A673 (cell line): ENCODE data around the gene BIRC6. TPM values are rescaled to one million over a fixed set of nuclear protein-coding genes. Genes with fewer than 3 reads are reported as not detected.
"Not testable (repeated sequence)": the region's sequence is repeated elsewhere in the genome, so short reads cannot be mapped to it uniquely, and the experiment has no call there.

Source experiments
- BruUV-seq: library from RNA; stranded (reverse); fragments of 400-500 nt; replicated peaks from 2 replicates; lab custom pipeline; 2021; lab: Mats Ljungman, UMichigan
- CTCF ChIA-PET: fragments of 300-600 bp; sonication (Branson Sonifier 250); formaldehyde crosslinking; loops from one replicate; lab custom pipeline; 2022; ENCODE audit warnings: antibody characterized with exemption; lab: Charles Lee
- POLR2A ChIA-PET: fragments of 300-600 bp; sonication (Branson Sonifier 250); formaldehyde crosslinking; loops from one replicate; lab custom pipeline; 2022; ENCODE audit warnings: antibody characterized with exemption; ENCODE audit not compliant: low non-redundant PET; lab: Charles Lee
- DNase-seq: peaks from one replicate; pipeline ENCODE4 v3.0.0-alpha.2; 2015; ENCODE audit warnings: low spot score
- H3K27ac ChIP-seq: fragments of 200-600 bp; sonication (generic); 2 replicates; pipeline ENCODE4 v1.5.1; 2016; ENCODE audit warnings: mixed run types, low read depth, mild to moderate bottlenecking, mixed read lengths, antibody characterized with exemption, low read length; ENCODE audit not compliant: poor library complexity, severe bottlenecking
- H3K27me3 ChIP-seq: fragments of 200-600 bp; sonication (generic); replicated peaks from 2 replicates; pipeline ENCODE4 v1.6.1; 2017; ENCODE audit warnings: mixed run types, low read depth, mild to moderate bottlenecking, mixed read lengths, antibody characterized with exemption, low read length; ENCODE audit not compliant: insufficient read depth, poor library complexity
- H3K36me3 ChIP-seq: fragments of 200-600 bp; sonication (generic); 2 replicates; pipeline ENCODE4 v1.6.1; 2016; ENCODE audit warnings: mixed run types, mild to moderate bottlenecking, mixed read lengths, antibody characterized with exemption, low read length; ENCODE audit not compliant: insufficient read depth, poor library complexity, severe bottlenecking
- H3K4me1 ChIP-seq: fragments of 200-600 bp; sonication (generic); 2 replicates; pipeline ENCODE4 v1.6.1; 2017; ENCODE audit warnings: mixed run types, mild to moderate bottlenecking, mixed read lengths, antibody characterized with exemption, low read length; ENCODE audit not compliant: insufficient read depth, poor library complexity, severe bottlenecking
- H3K4me3 ChIP-seq: fragments of 200-600 bp; sonication (generic); 2 replicates; pipeline ENCODE4 v1.5.1; 2016; ENCODE audit warnings: low read depth, mixed run types, mild to moderate bottlenecking, mixed read lengths, low read length; ENCODE audit not compliant: poor library complexity, severe bottlenecking
- H3K9me3 ChIP-seq: fragments of 200-600 bp; sonication (generic); 2 replicates; pipeline ENCODE4 v1.6.1; 2016; ENCODE audit warnings: mixed run types, low read depth, mild to moderate bottlenecking, mixed read lengths, antibody characterized with exemption, low read length; ENCODE audit not compliant: poor library complexity, severe bottlenecking
- CTCF ChIP-seq: fragments of 300-800, 200-600 bp; sonication (generic); conservative IDR thresholded peaks from 2 replicates; pipeline ENCODE4 v1.5.1; 2017; ENCODE audit warnings: low read depth, mild to moderate bottlenecking, antibody characterized with exemption, low read length, moderate library complexity, mixed read lengths
- EZH2 ChIP-seq: fragments of 200-600 bp; sonication (generic); IDR thresholded peaks from 2 replicates; pipeline ENCODE4 v1.6.1; 2017; ENCODE audit warnings: borderline replicate concordance, low read depth, mild to moderate bottlenecking, mixed read lengths, antibody characterized with exemption, low read length; ENCODE audit not compliant: poor library complexity, severe bottlenecking
- intact Hi-C: fragments of 100-400 bp; cut with micrococcal nuclease; formaldehyde crosslinking; loops from one replicate; pipeline ENCODE4 v1.10.0; 2022; ENCODE audit not compliant: unreplicated experiment
- total RNA-seq: library from RNA; stranded (reverse); gene quantifications from 2 replicates; pipeline ENCODE4 v1.2.3, GENCODE V29; 2021

Gene BIRC6
- total RNA-seq, 1 experiment from 2014 or later, result 75.9 TPM

DNA sequence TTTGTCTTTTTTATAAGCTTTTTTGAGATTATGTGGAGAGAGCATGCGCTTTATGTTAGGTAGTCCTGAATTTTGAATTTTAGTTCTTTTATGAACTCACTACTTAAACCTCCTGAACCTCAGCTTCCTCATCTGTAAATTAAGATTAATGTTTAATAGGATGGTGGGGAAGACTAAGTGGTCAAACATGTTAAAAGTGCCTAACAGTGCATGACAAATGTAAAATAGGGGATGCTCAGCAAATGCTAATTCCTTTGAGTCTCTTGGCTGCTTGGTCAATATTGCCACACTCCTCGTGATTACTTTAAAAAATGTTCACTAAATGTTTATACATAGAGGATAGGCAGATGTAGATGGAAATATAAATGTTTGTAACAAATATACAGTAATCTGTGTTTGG, 6.8 kb downstream of the BIRC6 start:
- intact Hi-C loops, result no loop called here
- TF ChIP-seq EZH2, result no peak
- no peak for TF ChIP-seq CTCF
- no peak for DNase-seq
- ChIA-PET POLR2A (no interaction called here), CTCF (no interaction called here)
- Histone ChIP-seq H3K4me1 (peaks cover 8% of the 10 kb centered on the region), H3K9me3 (no peaks in the 10 kb centered on the region), H3K4me3 (no peak overlapping the region), H3K27ac (no peak overlapping the region), H3K27me3 (no peaks in the 10 kb centered on the region), H3K36me3 (no peaks in the 10 kb centered on the region)
- no TSS peak for BruUV-seq

- BruUV-seq, POLR2A ChIA-PET, H3K4me3 ChIP-seq, DNase-seq, CTCF ChIA-PET, H3K27me3 ChIP-seq, H3K27ac ChIP-seq, H3K36me3 ChIP-seq, intact Hi-C loops, H3K9me3 ChIP-seq, H3K4me1 ChIP-seq: not testable (repeated sequence)
These were observed 7.5 kb downstream of the BIRC6 start for GRCh38 chr2:32364290-32364689.

DNA sequence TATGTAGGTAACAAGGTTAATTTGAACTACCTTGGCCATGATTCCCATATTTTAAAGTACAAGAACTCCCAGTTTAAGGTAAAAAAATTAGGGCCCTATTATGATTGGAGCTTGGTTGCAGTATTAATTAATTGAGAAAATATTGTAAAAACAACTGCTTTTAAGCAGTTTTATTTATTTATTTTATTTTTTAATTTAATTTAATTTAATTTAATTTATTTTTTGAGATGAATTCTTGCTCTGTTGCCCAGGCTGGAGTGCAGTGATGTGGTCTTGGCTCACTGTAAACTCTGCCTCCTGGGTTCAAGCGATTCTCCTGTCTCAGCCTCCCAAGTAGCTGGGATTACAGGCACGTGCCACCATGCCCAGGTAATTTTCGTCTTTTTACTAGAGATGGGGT, 8.9 kb downstream of the BIRC6 start:
- BruUV-seq, H3K36me3 ChIP-seq: not testable (repeated sequence)

GRCh38 chr2:32366595-32366994, 9.8 kb downstream of the BIRC6 start:
- H3K36me3 ChIP-seq, result no peaks in the 10 kb centered on the region
- no peak overlapping the region for H3K4me3 ChIP-seq
- ChIA-PET CTCF (no interaction called here), POLR2A (no interaction called here)
- H3K9me3 ChIP-seq, result no peaks in the 10 kb centered on the region
- no peaks in the 10 kb centered on the region for H3K4me1 ChIP-seq
- H3K27me3 ChIP-seq, result no peaks in the 10 kb centered on the region
- H3K27ac ChIP-seq, result no peak overlapping the region
- TF ChIP-seq CTCF (no peak), EZH2 (no peak)
- DNase-seq, result no peak
- BruUV-seq, result no TSS peak
- intact Hi-C loops, result no loop called here

More for the DNA sequence above, 8.9 kb downstream of the BIRC6 start:
- H3K4me3 ChIP-seq, H3K4me1 ChIP-seq, intact Hi-C loops, CTCF ChIA-PET, H3K9me3 ChIP-seq, H3K27me3 ChIP-seq, H3K27ac ChIP-seq, POLR2A ChIA-PET, DNase-seq: not testable (repeated sequence)
